H9 (cell line): ENCODE data around the gene TEX19. TPM values are rescaled to one million over a fixed set of nuclear protein-coding genes. Genes with fewer than 3 reads are reported as not detected.

Source experiments
- DNase-seq: peaks from one replicate; pipeline ENCODE4 v3.0.0-alpha.2; 2017
- H2AFZ ChIP-seq: one replicate; pipeline ENCODE4 v1.6.1; 2013; ENCODE audit warnings: mild to moderate bottlenecking, low read length, control low read depth, moderate library complexity
- H2AK5ac ChIP-seq: 2 replicates; pipeline ENCODE4 v1.6.1; 2013; ENCODE audit warnings: low read length, control low read depth, mixed read lengths; ENCODE audit not compliant: insufficient read length
- H2BK120ac ChIP-seq: one replicate; pipeline ENCODE4 v1.6.1; 2013; ENCODE audit warnings: low read depth, mild to moderate bottlenecking, low read length, control low read depth, inconsistent platforms; ENCODE audit not compliant: poor library complexity, severe bottlenecking
- H2BK12ac ChIP-seq: 2 replicates; pipeline ENCODE4 v1.6.1; 2013; ENCODE audit warnings: low read length, control low read depth, mixed read lengths, low read depth; ENCODE audit not compliant: insufficient read length
- H2BK15ac ChIP-seq: 2 replicates; pipeline ENCODE4 v1.6.1; 2013; ENCODE audit warnings: low read depth, low read length, control low read depth
- H2BK20ac ChIP-seq: one replicate; pipeline ENCODE4 v1.6.1; 2013; ENCODE audit warnings: low read depth, mild to moderate bottlenecking, low read length, control low read depth, inconsistent platforms; ENCODE audit not compliant: poor library complexity, severe bottlenecking
- H2BK5ac ChIP-seq: 2 replicates; pipeline ENCODE4 v1.6.1; 2013; ENCODE audit warnings: low read length, control low read depth, mixed read lengths; ENCODE audit not compliant: insufficient read length
- H3K14ac ChIP-seq: 2 replicates; pipeline ENCODE4 v1.6.1; 2013; ENCODE audit warnings: low read length, control low read depth; ENCODE audit not compliant: insufficient read depth
- H3K18ac ChIP-seq: 2 replicates; pipeline ENCODE4 v1.6.1; 2013; ENCODE audit warnings: low read depth, mild to moderate bottlenecking, mixed read lengths, low read length, control low read depth; ENCODE audit not compliant: insufficient read length
- H3K23ac ChIP-seq: 2 replicates; pipeline ENCODE4 v1.6.1; 2013; ENCODE audit warnings: low read length, control low read depth, mixed read lengths, low read depth; ENCODE audit not compliant: insufficient read length
- H3K23me2 ChIP-seq: 2 replicates; pipeline ENCODE4 v1.6.1; 2013; ENCODE audit warnings: low read depth, mild to moderate bottlenecking, mixed read lengths, low read length, control low read depth; ENCODE audit not compliant: insufficient read length, poor library complexity, severe bottlenecking
- H3K27ac ChIP-seq: 2 replicates; pipeline ENCODE4 v1.5.1; 2013; ENCODE audit warnings: low read length, control low read depth, mixed read lengths, low read depth; ENCODE audit not compliant: insufficient read length
- H3K27me3 ChIP-seq: 2 replicates; pipeline ENCODE4 v1.6.1; 2013; ENCODE audit warnings: low read length, control low read depth, inconsistent platforms; ENCODE audit not compliant: insufficient read depth
- H3K4ac ChIP-seq: 2 replicates; pipeline ENCODE4 v1.6.1; 2013; ENCODE audit warnings: low read depth, mild to moderate bottlenecking, control low read depth, inconsistent platforms, low read length, moderate library complexity
- H3K4me1 ChIP-seq: 2 replicates; pipeline ENCODE4 v1.6.1; 2013; ENCODE audit warnings: low read length, control low read depth, inconsistent platforms; ENCODE audit not compliant: insufficient read depth
- H3K4me2 ChIP-seq: 2 replicates; pipeline ENCODE4 v1.6.1; 2013; ENCODE audit warnings: low read length, control low read depth, mixed read lengths; ENCODE audit not compliant: insufficient read length, insufficient read depth
- H3K56ac ChIP-seq: 2 replicates; pipeline ENCODE4 v1.6.1; 2013; ENCODE audit warnings: low read depth, mild to moderate bottlenecking, mixed read lengths, low read length, control low read depth; ENCODE audit not compliant: insufficient read length
- H3K79me1 ChIP-seq: 2 replicates; pipeline ENCODE4 v1.6.1; 2013; ENCODE audit warnings: low read depth, mild to moderate bottlenecking, moderate library complexity, low read length, control low read depth, inconsistent platforms; ENCODE audit not compliant: insufficient read depth, poor library complexity, severe bottlenecking
- H3K79me2 ChIP-seq: 2 replicates; pipeline ENCODE4 v1.6.1; 2013; ENCODE audit warnings: low read length, control low read depth, inconsistent platforms; ENCODE audit not compliant: insufficient read depth
- H3K9ac ChIP-seq: 2 replicates; pipeline ENCODE4 v1.6.1; 2013; ENCODE audit warnings: low read length, control low read depth, mixed read lengths; ENCODE audit not compliant: insufficient read length; ENCODE audit errors: extremely low read depth
- H3K9me3 ChIP-seq: one replicate; pipeline ENCODE4 v1.6.1; 2013; ENCODE audit warnings: low read depth, low read length, inconsistent platforms; ENCODE audit not compliant: control insufficient read depth
- H3T11ph ChIP-seq: one replicate; pipeline ENCODE4 v1.6.1; 2013; ENCODE audit warnings: mild to moderate bottlenecking, low read length, control low read depth, inconsistent platforms
- H4K20me1 ChIP-seq: one replicate; pipeline ENCODE4 v1.6.1; 2013; ENCODE audit not compliant: control insufficient read depth, insufficient read length, insufficient read depth
- H4K5ac ChIP-seq: 2 replicates; pipeline ENCODE4 v1.6.1; 2013; ENCODE audit warnings: low read depth, mild to moderate bottlenecking, mixed read lengths, low read length, control low read depth; ENCODE audit not compliant: insufficient read length
- H4K8ac ChIP-seq: replicated peaks from 2 replicates; pipeline ENCODE4 v1.6.1; 2013; ENCODE audit warnings: low read length, control low read depth, mixed read lengths, low read depth; ENCODE audit not compliant: insufficient read length
- H4K91ac ChIP-seq: 2 replicates; pipeline ENCODE4 v1.6.1; 2013; ENCODE audit warnings: low read depth, mild to moderate bottlenecking, moderate library complexity, mixed read lengths, low read length, control low read depth; ENCODE audit not compliant: insufficient read length
- H3K27ac Mint-ChIP-seq, 3 experiments: 2 replicates in 2 of 3; 3 replicates in 1 of 3; pipeline ENCODE4 v1.8.0; 2020 to 2021; ENCODE audit warnings: mixed read lengths in 3 of 3, mild to moderate bottlenecking in 1 of 3, moderate library complexity in 1 of 3
- H3K27me3 Mint-ChIP-seq: 2 replicates; pipeline ENCODE4 v1.8.0; 2021; ENCODE audit warnings: low read depth, mild to moderate bottlenecking, moderate library complexity, mixed read lengths
- H3K36me3 Mint-ChIP-seq, 3 experiments: 2 replicates in 2 of 3; 3 replicates in 1 of 3; pipeline ENCODE4 v1.8.0; 2020 to 2021; ENCODE audit warnings: low read depth in 3 of 3, mixed read lengths in 3 of 3; ENCODE audit not compliant: insufficient read depth in 1 of 3
- H3K4me1 Mint-ChIP-seq, 2 experiments: 2 replicates each; pipeline ENCODE4 v1.8.0; 2020; ENCODE audit warnings: mixed read lengths in 2 of 2
- H3K4me3 Mint-ChIP-seq, 2 experiments: 2 replicates in 1 of 2; 3 replicates in 1 of 2; pipeline ENCODE4 v1.8.0; 2020 to 2021; ENCODE audit warnings: mild to moderate bottlenecking in 2 of 2, mixed read lengths in 2 of 2, moderate library complexity in 1 of 2
- H3K9me3 Mint-ChIP-seq, 2 experiments: 2 replicates in 1 of 2; 3 replicates in 1 of 2; pipeline ENCODE4 v1.8.0; 2020; ENCODE audit warnings: mild to moderate bottlenecking in 2 of 2, mixed read lengths in 2 of 2, moderate library complexity in 1 of 2
- WGBS: extraction: QIAGEN DNeasy Blood & Tissue Kit; methylation state at CpG from one replicate; pipeline ENCODE4 v1.1.7; 2013; ENCODE audit warnings: missing lambda C conversion rate, low lambda C conversion rate, mixed read lengths; ENCODE audit not compliant: insufficient read length; ENCODE audit errors: extremely low coverage; 5-methylcytosine and 5-hydroxymethylcytosine counted together
- total RNA-seq: library from RNA; stranded (reverse); gene quantifications from 2 replicates; pipeline ENCODE4 v1.2.1, GENCODE V29; 2021
- TF ChIP-seq, protein P1 (sequence below): fragments of 200-600 bp; sonication (generic); conservative IDR thresholded peaks from 3 replicates; pipeline ENCODE4 v1.8.0; 2021; ENCODE audit warnings: antibody characterized with exemption, mild to moderate bottlenecking

TEX19 gene
- total RNA-seq, 1 experiment from 2014 or later = 1.4 TPM

DNA sequence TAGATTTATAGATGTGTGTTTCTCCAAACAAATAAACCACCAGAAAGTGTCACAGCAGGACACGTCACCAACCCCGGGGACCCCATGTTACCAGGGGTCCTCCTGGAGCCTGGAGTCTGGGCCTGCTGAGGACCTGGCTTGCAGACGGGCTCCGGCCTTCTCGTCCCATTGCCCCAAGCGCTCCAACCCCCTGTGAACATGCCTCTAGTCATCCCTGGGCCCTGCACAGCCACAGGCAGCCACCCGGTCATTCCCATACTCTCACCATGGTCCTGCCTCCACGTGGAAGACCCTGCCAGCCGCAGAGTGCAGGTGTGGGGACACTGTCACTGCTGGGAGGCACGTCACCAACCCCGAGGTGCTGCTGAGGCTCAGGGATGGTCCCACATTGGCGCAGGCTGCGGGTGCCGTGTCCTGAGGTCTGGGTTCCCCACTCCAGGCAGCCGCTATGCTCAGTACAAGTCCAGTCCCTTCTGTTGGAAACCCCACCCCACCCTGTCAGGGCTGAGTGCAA lies 30.0 kb upstream of the TEX19 start:
- Mint-ChIP-seq H3K27me3 (peaks cover 64% of the 10 kb centered on the region), H3K4me1 (peaks cover 16 to 34% of the 10 kb centered on the region in 2 experiments), H3K36me3 (no peaks in the 10 kb centered on the region), H3K4me3 (no peak overlapping the region), H3K9me3 (no peaks in the 10 kb centered on the region), H3K27ac (no peak overlapping the region)
- H4K91ac ChIP-seq = no peak overlapping the region
- H3K23me2 ChIP-seq = no peaks in the 10 kb centered on the region
- H3K79me1 ChIP-seq = no peaks in the 10 kb centered on the region
- no peak overlapping the region for H3K23ac ChIP-seq
- no peak for DNase-seq
- H4K20me1 ChIP-seq = no peaks in the 10 kb centered on the region
- H3K27me3 ChIP-seq = peaks cover 7% of the 10 kb centered on the region; the same call in 1 of the 2 replicates
- no peak overlapping the region for H2BK20ac ChIP-seq
- no peak overlapping the region for H3K18ac ChIP-seq
- no peak overlapping the region for H2AK5ac ChIP-seq
- H3K79me2 ChIP-seq = no peaks in the 10 kb centered on the region
- peaks cover 5% of the 10 kb centered on the region; the same call in 1 of the 2 replicates for H3K4me1 ChIP-seq
- H3K14ac ChIP-seq = no peak overlapping the region
- H3K9me3 ChIP-seq = no peaks in the 10 kb centered on the region
- H2BK5ac ChIP-seq = no peak overlapping the region
- no peak overlapping the region for H4K5ac ChIP-seq
- no peak overlapping the region for H3K27ac ChIP-seq
- H2BK120ac ChIP-seq = no peak overlapping the region
- no peak overlapping the region for H2AFZ ChIP-seq
- H3K56ac ChIP-seq = no peak overlapping the region
- no peak overlapping the region for H3K4me2 ChIP-seq
- H3T11ph ChIP-seq = no peak overlapping the region
- no peak overlapping the region for H3K4ac ChIP-seq
- TF ChIP-seq, protein P1, sequence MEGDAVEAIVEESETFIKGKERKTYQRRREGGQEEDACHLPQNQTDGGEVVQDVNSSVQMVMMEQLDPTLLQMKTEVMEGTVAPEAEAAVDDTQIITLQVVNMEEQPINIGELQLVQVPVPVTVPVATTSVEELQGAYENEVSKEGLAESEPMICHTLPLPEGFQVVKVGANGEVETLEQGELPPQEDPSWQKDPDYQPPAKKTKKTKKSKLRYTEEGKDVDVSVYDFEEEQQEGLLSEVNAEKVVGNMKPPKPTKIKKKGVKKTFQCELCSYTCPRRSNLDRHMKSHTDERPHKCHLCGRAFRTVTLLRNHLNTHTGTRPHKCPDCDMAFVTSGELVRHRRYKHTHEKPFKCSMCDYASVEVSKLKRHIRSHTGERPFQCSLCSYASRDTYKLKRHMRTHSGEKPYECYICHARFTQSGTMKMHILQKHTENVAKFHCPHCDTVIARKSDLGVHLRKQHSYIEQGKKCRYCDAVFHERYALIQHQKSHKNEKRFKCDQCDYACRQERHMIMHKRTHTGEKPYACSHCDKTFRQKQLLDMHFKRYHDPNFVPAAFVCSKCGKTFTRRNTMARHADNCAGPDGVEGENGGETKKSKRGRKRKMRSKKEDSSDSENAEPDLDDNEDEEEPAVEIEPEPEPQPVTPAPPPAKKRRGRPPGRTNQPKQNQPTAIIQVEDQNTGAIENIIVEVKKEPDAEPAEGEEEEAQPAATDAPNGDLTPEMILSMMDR = no peak
- no peak overlapping the region for H3K9ac ChIP-seq
- no peak overlapping the region for H2BK12ac ChIP-seq
- WGBS = no CpG with 5 or more reads among the region's 15 CpGs
- no peak overlapping the region for H4K8ac ChIP-seq
- H2BK15ac ChIP-seq = no peak overlapping the region
